ENCODE measurements around the gene CBLIF.

CBLIF gene

GRCh38 chr11:59878575-59878974 lies 33.3 kb upstream of the CBLIF start, which contains the start of gene OOSP3:
Gene OOSP3, plus strand, starts transcription at chr11:59878782. Its CDS starts 27 bp downstream, at chr11:59878809.
- no peaks in the 10 kb centered on the region for H3K27me3 ChIP-seq
- no peak within 1 kb of the TSS for H3K4me3 ChIP-seq
- no peak within 1 kb of the TSS for H3K27ac ChIP-seq
- no peaks in the 10 kb centered on the region for H3K4me1 ChIP-seq
- no peaks in the 10 kb centered on the region for H3K36me3 ChIP-seq
- H3K9me3 ChIP-seq = no peaks in the 10 kb centered on the region
- no peak for TF ChIP-seq CTCF (IDR thresholded peaks at IDR 0.05)
- no peak for DNase-seq
- intact Hi-C loops (cut with DNase I; ENCODE audit: low total_unique reads) = no loop called here

- Histone ChIP-seq H3K27ac (no peak overlapping the region), H3K4me3 (no peak overlapping the region), H3K4me1 (no peaks in the 10 kb centered on the region), H3K9me3 (no peaks in the 10 kb centered on the region), H3K36me3 (no peaks in the 10 kb centered on the region), H3K27me3 (no peaks in the 10 kb centered on the region)
- intact Hi-C loops (cut with DNase I; ENCODE audit: low total_unique reads) = no loop called here
- TF ChIP-seq CTCF (IDR thresholded peaks at IDR 0.05) = no peak
- no peak for DNase-seq
Measured at GRCh38 chr11:59877784-59878183, 32.5 kb upstream of the CBLIF start.

- no peaks in the 10 kb centered on the region for H3K4me1 ChIP-seq
- no peak overlapping the region for H3K4me3 ChIP-seq
- intact Hi-C loops (cut with DNase I; ENCODE audit: low total_unique reads) = no loop called here
- H3K27me3 ChIP-seq = no peaks in the 10 kb centered on the region
- no peak overlapping the region for H3K27ac ChIP-seq
- DNase-seq = no peak
- TF ChIP-seq CTCF (IDR thresholded peaks at IDR 0.05) = no peak
- no peaks in the 10 kb centered on the region for H3K36me3 ChIP-seq
- H3K9me3 ChIP-seq = no peaks in the 10 kb centered on the region
Measured at GRCh38 chr11:59877325-59877724, 32.0 kb upstream of the CBLIF start.

- H3K9me3 ChIP-seq = no peaks in the 10 kb centered on the region
- H3K4me1 ChIP-seq = no peaks in the 10 kb centered on the region
- no peak overlapping the region for H3K4me3 ChIP-seq
- H3K27ac ChIP-seq = no peak overlapping the region
- no peak for DNase-seq
- H3K27me3 ChIP-seq = no peaks in the 10 kb centered on the region
- H3K36me3 ChIP-seq = no peaks in the 10 kb centered on the region
- no peak for TF ChIP-seq CTCF (IDR thresholded peaks at IDR 0.05)
- intact Hi-C loops (cut with DNase I; ENCODE audit: low total_unique reads) = no loop called here
Measured at GRCh38 chr11:59875856-59876519, 30.7 kb upstream of the CBLIF start.

GRCh38 chr11:59872076-59872475 lies 26.8 kb upstream of the CBLIF start:
- intact Hi-C loops (cut with DNase I; ENCODE audit: low total_unique reads) = no loop called here
- Histone ChIP-seq H3K36me3 (no peaks in the 10 kb centered on the region), H3K27ac (no peak overlapping the region), H3K27me3 (no peaks in the 10 kb centered on the region), H3K9me3 (no peaks in the 10 kb centered on the region), H3K4me1 (no peaks in the 10 kb centered on the region), H3K4me3 (no peak overlapping the region)
- no peak for TF ChIP-seq CTCF (IDR thresholded peaks at IDR 0.05)
- no peak for DNase-seq

GRCh38 chr11:59867946-59868345 lies 22.6 kb upstream of the CBLIF start:
- DNase-seq = no peak
- Histone ChIP-seq H3K9me3 (no peaks in the 10 kb centered on the region), H3K4me1 (no peaks in the 10 kb centered on the region), H3K27ac (no peak overlapping the region), H3K36me3 (no peaks in the 10 kb centered on the region), H3K27me3 (no peaks in the 10 kb centered on the region), H3K4me3 (no peak overlapping the region)
- intact Hi-C loops (cut with DNase I; ENCODE audit: low total_unique reads) = no loop called here
- TF ChIP-seq CTCF (IDR thresholded peaks at IDR 0.05) = no peak
